SK-N-SH treated with all-trans-retinoic acid at 6 μM for 48 hours (cell line): Measurements from ENCODE around the gene TGFBR3.

Source experiments
- ATAC-seq: fragments of 200-7000 bp; cut with Tn5 transposase; 3 replicates; pipeline ENCODE4 v1.9.1; 2020; ENCODE audit warnings: mild to moderate bottlenecking, moderate library complexity
- ARNTL ChIP-seq: fragments of 450-650 bp; formaldehyde crosslinking; IDR thresholded peaks from 2 replicates; pipeline ENCODE4 v1.5.0; 2020; ENCODE audit warnings: low read depth, mild to moderate bottlenecking, moderate library complexity, borderline replicate concordance
- BACH2 ChIP-seq: fragments of 250-450 bp; sonication (Bioruptor Pico); IDR thresholded peaks from 2 replicates; pipeline ENCODE4 v1.9.0; 2021; ENCODE audit warnings: mild to moderate bottlenecking, borderline replicate concordance
- CREB5 ChIP-seq: fragments of 250-450 bp; sonication (Bioruptor Pico); IDR thresholded peaks from 2 replicates; pipeline ENCODE4 v1.5.1; 2020; ENCODE audit warnings: low read depth, mild to moderate bottlenecking, moderate library complexity
- CSDC2 ChIP-seq: fragments of 250-450 bp; sonication (Bioruptor Pico); IDR thresholded peaks from 2 replicates; pipeline ENCODE4 v1.5.0; 2020; ENCODE audit warnings: mild to moderate bottlenecking, moderate library complexity
- CSRNP3 ChIP-seq: fragments of 250-450 bp; sonication (Bioruptor Pico); IDR thresholded peaks from 2 replicates; pipeline ENCODE4 v1.5.1; 2021; ENCODE audit warnings: mild to moderate bottlenecking, moderate library complexity
- ESRRG ChIP-seq: fragments of 250-450 bp; sonication (Bioruptor Pico); IDR thresholded peaks from 2 replicates; pipeline ENCODE4 v1.6.1; 2021; ENCODE audit warnings: mild to moderate bottlenecking
- GLIS3 ChIP-seq: fragments of 250-450 bp; sonication (Bioruptor Pico); IDR thresholded peaks from 2 replicates; pipeline ENCODE4 v1.5.0; 2020; ENCODE audit warnings: mild to moderate bottlenecking, moderate library complexity
- ISL1 ChIP-seq: fragments of 250-450 bp; sonication (Bioruptor Pico); IDR thresholded peaks from 2 replicates; pipeline ENCODE4 v2.1.2; 2022; ENCODE audit warnings: mild to moderate bottlenecking, moderate library complexity
- OSR1 ChIP-seq: fragments of 250-450 bp; sonication (Bioruptor Pico); IDR thresholded peaks from 2 replicates; pipeline ENCODE4 v1.8.0; 2022; ENCODE audit warnings: moderate library complexity, mild to moderate bottlenecking, inconsistent platforms
- PATZ1 ChIP-seq: fragments of 250-450 bp; sonication (Bioruptor Pico); IDR thresholded peaks from 2 replicates; pipeline ENCODE4 v1.8.0; 2020; ENCODE audit warnings: mild to moderate bottlenecking, moderate library complexity, borderline replicate concordance
- POU6F1 ChIP-seq: fragments of 250-450 bp; sonication (Bioruptor Pico); IDR thresholded peaks from 2 replicates; pipeline ENCODE4 v1.8.0; 2021; ENCODE audit warnings: low read depth, mild to moderate bottlenecking, moderate library complexity, borderline replicate concordance
- PPARA ChIP-seq: fragments of 250-450 bp; sonication (Bioruptor Pico); IDR thresholded peaks from 2 replicates; pipeline ENCODE4 v1.5.0; 2020; ENCODE audit warnings: mild to moderate bottlenecking, borderline replicate concordance
- RARB ChIP-seq: fragments of 250-450 bp; sonication (Bioruptor Pico); IDR thresholded peaks from 2 replicates; pipeline ENCODE4 v1.8.0; 2021; ENCODE audit warnings: mild to moderate bottlenecking, moderate library complexity
- SNAI2 ChIP-seq: fragments of 250-450 bp; sonication (Bioruptor Pico); IDR thresholded peaks from 2 replicates; pipeline ENCODE4 v1.5.0; 2020; ENCODE audit warnings: mild to moderate bottlenecking, moderate library complexity
- TCF4 ChIP-seq: fragments of 250-450 bp; sonication (Bioruptor Pico); IDR thresholded peaks from 2 replicates; pipeline ENCODE4 v1.8.0; 2021; ENCODE audit warnings: mild to moderate bottlenecking, moderate library complexity, borderline replicate concordance
- TOX ChIP-seq: fragments of 250-450 bp; sonication (Bioruptor Pico); IDR thresholded peaks from 2 replicates; pipeline ENCODE4 v1.8.0; 2021; ENCODE audit warnings: mild to moderate bottlenecking, moderate library complexity, borderline replicate concordance
- TSHZ2 ChIP-seq: fragments of 250-450 bp; sonication (Bioruptor Pico); IDR thresholded peaks from 2 replicates; pipeline ENCODE4 v1.5.0; 2020; ENCODE audit warnings: mild to moderate bottlenecking, moderate library complexity
- ZC3H10 ChIP-seq: fragments of 250-450 bp; sonication (Bioruptor Pico); IDR thresholded peaks from 2 replicates; pipeline ENCODE4 v1.5.1; 2021; ENCODE audit warnings: mild to moderate bottlenecking, moderate library complexity
- ZFP3 ChIP-seq: fragments of 250-450 bp; sonication (Bioruptor Pico); IDR thresholded peaks from 2 replicates; pipeline ENCODE4 v1.5.0; 2020; ENCODE audit warnings: mild to moderate bottlenecking, moderate library complexity
- ZFP30 ChIP-seq: fragments of 450-650 bp; formaldehyde crosslinking; IDR thresholded peaks from 2 replicates; pipeline ENCODE4 v1.5.0; 2022; ENCODE audit warnings: mild to moderate bottlenecking, moderate library complexity
- ZNF565 ChIP-seq: fragments of 450-650 bp; formaldehyde crosslinking; conservative IDR thresholded peaks from 2 replicates; pipeline ENCODE4 v1.5.0; 2020; ENCODE audit warnings: low read depth, mild to moderate bottlenecking, moderate library complexity
- ZNF70 ChIP-seq: fragments of 450-650 bp; formaldehyde crosslinking; IDR thresholded peaks from 2 replicates; pipeline ENCODE4 v1.5.0; 2020; ENCODE audit warnings: mild to moderate bottlenecking, moderate library complexity

The TGFBR3 gene

GRCh38 chr1:91827087-91827458 lies 58.9 kb downstream of the TGFBR3 start:
- TF ChIP-seq ARNTL (CRISPR knock-in tag) (no peak), OSR1 (no peak), TCF4 (CRISPR knock-in tag) (no peak), POU6F1 (CRISPR knock-in tag) (no peak), ESRRG (CRISPR knock-in tag) (no peak), ZFP3 (no peak), CREB5 (no peak), SNAI2 (CRISPR knock-in tag) (no peak), CSRNP3 (CRISPR knock-in tag) (no peak), GLIS3 (CRISPR knock-in tag) (no peak), ISL1 (no peak), RARB (CRISPR knock-in tag) (no peak), PPARA (CRISPR knock-in tag) (no peak), BACH2 (CRISPR knock-in tag) (no peak), TOX (CRISPR knock-in tag) (no peak), ZNF565 (CRISPR knock-in tag) (no peak), PATZ1 (CRISPR knock-in tag) (no peak), ZC3H10 (CRISPR knock-in tag) (no peak), CSDC2 (CRISPR knock-in tag) (no peak), ZNF70 (no peak)
- TF ChIP-seq, all 23 proteins: peak for 0
- ATAC-seq: no peak

GRCh38 chr1:91826649-91827048 lies 59.3 kb downstream of the TGFBR3 start:
- TF ChIP-seq ZFP3: no peak
- no peak for TF ChIP-seq ESRRG (CRISPR knock-in tag)
- TF ChIP-seq BACH2 (CRISPR knock-in tag): no peak
- no peak for TF ChIP-seq POU6F1 (CRISPR knock-in tag)
- TF ChIP-seq ZNF565 (CRISPR knock-in tag): no peak
- TF ChIP-seq ZFP30 (CRISPR knock-in tag): no peak
- TF ChIP-seq CREB5: no peak
- TF ChIP-seq PATZ1 (CRISPR knock-in tag): no peak
- no peak for TF ChIP-seq ZNF70
- TF ChIP-seq TSHZ2 (CRISPR knock-in tag): no peak
- no peak for TF ChIP-seq TCF4 (CRISPR knock-in tag)
- no peak for TF ChIP-seq ZC3H10 (CRISPR knock-in tag)
- no peak for TF ChIP-seq ARNTL (CRISPR knock-in tag)
- TF ChIP-seq CSRNP3 (CRISPR knock-in tag): no peak
- no peak for TF ChIP-seq GLIS3 (CRISPR knock-in tag)
- no peak for ATAC-seq
